Sigmoid colon (tissue), 7 donors: Measurements from ENCODE around the gene PGAP1. TPM values are rescaled to one million over a fixed set of nuclear protein-coding genes. Genes with fewer than 3 reads are reported as not detected.

Source experiments
- DNase-seq: peaks from one replicate; pipeline ENCODE4 v3.0.0-alpha.2; 2019
- H3K27ac ChIP-seq, 4 donors: fragments of 200-600 bp; sonication (generic); one replicate each; pipeline ENCODE4 v1.5.1; 2016 to 2019; ENCODE audit warnings: mild to moderate bottlenecking in 1 of 4
- H3K27me3 ChIP-seq, 3 donors: fragments of 200-600 bp; sonication (generic); one replicate each; pipeline ENCODE4 v1.5.1; 2019; ENCODE audit warnings: mild to moderate bottlenecking in 1 of 3
- H3K36me3 ChIP-seq, 4 donors: fragments of 200-600 bp; sonication (generic); one replicate each; pipeline ENCODE4 v1.5.1; 2016 to 2019
- H3K4me1 ChIP-seq, 4 donors: fragments of 200-600 bp; sonication (generic); one replicate each; pipeline ENCODE4 v1.5.1; 2017 to 2019
- H3K4me3 ChIP-seq, 4 donors: fragments of 200-600 bp; sonication (generic); one replicate each; pipeline ENCODE4 v1.5.1; 2017 to 2019; ENCODE audit warnings: mild to moderate bottlenecking in 2 of 4, moderate library complexity in 1 of 4
- H3K9me3 ChIP-seq, 4 donors: fragments of 200-600 bp in 3 of 4; sonication (generic) in 3 of 4; one replicate each; pipeline versions ENCODE4 v1.5.1 to v1.6.1; 2013 to 2019
- CTCF ChIP-seq, 4 experiments: fragments of 450-650 bp in 3 of 4; fragments of 200-600 bp in 1 of 4; IDR thresholded peaks; one replicate each; pipeline ENCODE4 v1.5.1; 2016 to 2019; ENCODE audit warnings: antibody characterized with exemption in 4 of 4, mild to moderate bottlenecking in 3 of 4, moderate library complexity in 2 of 4
- EP300 ChIP-seq, 4 donors: sonication (generic); formaldehyde crosslinking; IDR thresholded peaks; one replicate each; pipeline ENCODE4 v1.6.1; 2017; ENCODE audit warnings: antibody characterized with exemption in 4 of 4
- POLR2A ChIP-seq, 2 donors: fragments of 450-650 bp; IDR thresholded peaks; one replicate each; pipeline ENCODE4 v1.6.1; 2016; ENCODE audit warnings: antibody characterized with exemption in 2 of 2, mild to moderate bottlenecking in 2 of 2, moderate library complexity in 2 of 2
- POLR2AphosphoS5 ChIP-seq, 4 donors: sonication (generic); formaldehyde crosslinking; IDR thresholded peaks; one replicate each; pipeline ENCODE4 v1.6.1; 2017; ENCODE audit warnings: antibody characterized with exemption in 4 of 4
- WGBS, 2 donors: extraction: QIAGEN DNeasy Blood & Tissue Kit; methylation state at CpG; one replicate each; pipeline ENCODE4 v1.1.7; 2013; 5-methylcytosine and 5-hydroxymethylcytosine counted together
- intact Hi-C: fragments of 100-400 bp; cut with DNase I; formaldehyde crosslinking; loops from one replicate; pipeline ENCODE4 v1.15.1; 2023
- polyA plus RNA-seq, 3 donors: library from polyadenylated mRNA; stranded (reverse); fragments of 200-250 nt; gene quantifications; one replicate each; pipeline ENCODE4 v1.2.3, GENCODE V29; 2013
- total RNA-seq, 4 donors: library from RNA; depleted of rRNA; stranded (reverse); fragments of >200 nt; gene quantifications; one replicate each; pipeline ENCODE4 v1.1.0, GENCODE V29; 2016
- donor health status: healthy with polysubstance abuse.
- donor health status: Bipolar disorder and iron deficiency.
- donor health status: healthy.

The PGAP1 gene
- total and polyA plus RNA-seq, 7 donors, result 0.46 to 14.0 (median 6.6) TPM

- Histone ChIP-seq H3K9me3 (no peaks in the 10 kb centered on the region), H3K4me3 (no peak within 1 kb of the TSS), H3K27me3 (no peaks in the 10 kb centered on the region), H3K4me1 (no peaks in the 10 kb centered on the region), H3K27ac (no peak within 1 kb of the TSS), H3K36me3 (no peaks in the 10 kb centered on the region)
- 87 to 91% methylated on average over 1 of the region's 1 CpG for WGBS, 2 donors
- no peak for DNase-seq
- intact Hi-C loops, result no loop called here
- TF ChIP-seq CTCF (IDR thresholded peaks at IDR 0.05), result no peak
- no peak for TF ChIP-seq POLR2AphosphoS5 (IDR thresholded peaks at IDR 0.05)
- no peak for TF ChIP-seq POLR2A (IDR thresholded peaks at IDR 0.05)
- no peak for TF ChIP-seq EP300 (IDR thresholded peaks at IDR 0.05)
Measured at GRCh38 chr2:196809260-196809659, 117.2 kb downstream of the PGAP1 start, which contains the start of gene C2orf66. Gene C2orf66 (minus strand): TSS chr2:196809355. CDS start chr2:196809336, 19 bp downstream.

DNA sequence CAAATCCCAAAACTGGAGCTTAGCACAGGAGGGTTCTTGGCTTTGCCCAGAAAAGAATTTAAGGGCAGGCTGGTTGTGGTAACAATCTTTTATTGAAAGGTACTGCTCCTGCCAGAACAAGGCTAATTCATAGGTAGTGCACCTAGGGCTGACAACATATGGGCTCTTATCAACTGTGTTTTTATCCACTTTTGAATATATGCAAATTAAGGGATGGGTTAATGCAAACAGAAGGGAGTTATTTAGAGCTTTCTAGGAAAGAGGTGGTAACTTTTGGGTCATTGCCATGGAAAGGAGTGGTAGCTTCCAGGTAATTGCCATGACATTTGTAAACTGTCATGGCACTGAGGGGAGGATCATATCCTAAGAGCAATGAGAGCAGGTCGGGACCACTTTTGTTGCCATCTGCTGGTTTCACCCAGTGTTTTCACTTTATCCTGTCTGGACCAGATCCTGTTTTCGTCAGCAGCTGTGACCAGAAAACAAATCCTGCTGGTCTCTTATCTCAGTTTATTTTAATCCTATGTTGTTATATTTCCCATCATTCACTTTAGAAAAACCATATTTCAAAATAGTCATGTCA is 118.3 kb downstream of the PGAP1 start:
- Histone ChIP-seq H3K27me3 (no peaks in the 10 kb centered on the region), H3K27ac (no peak overlapping the region), H3K36me3 (no peaks in the 10 kb centered on the region), H3K4me3 (no peak overlapping the region), H3K4me1 (no peaks in the 10 kb centered on the region), H3K9me3 (no peaks in the 10 kb centered on the region)
- intact Hi-C loops, result no loop called here
- WGBS, 2 donors, result 68 to 74% methylated on average over 2 of the region's 2 CpGs
- no peak for DNase-seq
- TF ChIP-seq CTCF (IDR thresholded peaks at IDR 0.05) (no peak), POLR2AphosphoS5 (IDR thresholded peaks at IDR 0.05) (no peak)

GRCh38 chr2:196804381-196804780 is 122.1 kb downstream of the PGAP1 start:
- H3K4me1 ChIP-seq, result peaks cover 0 to 4% (median 2%) of the 10 kb centered on the region in 4 donors
- H3K4me3 ChIP-seq, result no peak overlapping the region
- H3K27ac ChIP-seq, result no peak overlapping the region
- intact Hi-C loops, result no loop called here
- TF ChIP-seq POLR2A (IDR thresholded peaks at IDR 0.05) (no peak), POLR2AphosphoS5 (IDR thresholded peaks at IDR 0.05) (no peak)
- 49 to 77% methylated on average over 1 of the region's 1 CpG for WGBS, 2 donors
- H3K9me3 ChIP-seq, result no peaks in the 10 kb centered on the region
- H3K36me3 ChIP-seq, result no peaks in the 10 kb centered on the region
- peaks cover 0 to 8% (median 0%) of the 10 kb centered on the region in 3 donors for H3K27me3 ChIP-seq
- DNase-seq, result no peak

DNA sequence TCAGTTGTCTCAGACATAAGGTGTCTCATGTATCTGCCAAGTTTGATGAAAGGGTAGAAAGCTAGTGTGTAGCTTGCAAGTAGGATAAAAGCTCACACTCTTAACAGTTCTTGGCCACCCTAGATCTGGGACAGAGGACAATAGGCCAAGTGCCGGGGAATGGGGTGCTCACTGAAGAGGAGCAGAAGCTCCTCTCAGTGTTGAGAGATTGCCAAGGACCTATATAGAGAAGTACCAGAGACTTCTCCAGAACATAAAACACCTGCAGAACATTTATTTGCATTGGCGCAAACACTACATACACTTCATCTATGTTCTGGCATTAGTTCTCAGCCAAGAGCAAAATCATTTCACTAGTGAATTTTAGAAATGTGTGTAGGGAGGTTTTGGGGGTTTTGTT is 124.1 kb downstream of the PGAP1 start:
- WGBS, 2 donors, result 81% methylated on average over 2 of the region's 2 CpGs
- H3K4me1 ChIP-seq, result peaks cover 0 to 22% (median 13%) of the 10 kb centered on the region in 4 donors
- H3K27me3 ChIP-seq, result peaks cover 0 to 8% (median 0%) of the 10 kb centered on the region in 3 donors
- TF ChIP-seq POLR2AphosphoS5 (IDR thresholded peaks at IDR 0.05), result no peak
- TF ChIP-seq EP300 (IDR thresholded peaks at IDR 0.05), result no peak
- no peak for TF ChIP-seq CTCF (IDR thresholded peaks at IDR 0.05)
- TF ChIP-seq POLR2A (IDR thresholded peaks at IDR 0.05), result no peak
- no peaks in the 10 kb centered on the region for H3K9me3 ChIP-seq
- H3K4me3 ChIP-seq, result no peak overlapping the region
- H3K27ac ChIP-seq, result no peak overlapping the region
- DNase-seq, result no peak
- intact Hi-C loops, result no loop called here
- H3K36me3 ChIP-seq, result peaks cover 0 to 2% (median 0%) of the 10 kb centered on the region in 4 donors

- no peak for TF ChIP-seq CTCF (IDR thresholded peaks at IDR 0.05)
- no peak for TF ChIP-seq POLR2A (IDR thresholded peaks at IDR 0.05)
- no peak for TF ChIP-seq POLR2AphosphoS5 (IDR thresholded peaks at IDR 0.05)
- no peak for TF ChIP-seq EP300 (IDR thresholded peaks at IDR 0.05)
- WGBS, 2 donors, result 6 to 40% methylated on average over 2 of the region's 2 CpGs
Measured at GRCh38 chr2:196801674-196802261, 124.7 kb downstream of the PGAP1 start.

More at GRCh38 chr2:196801674-196802261, 124.7 kb downstream of the PGAP1 start:
- H3K9me3 ChIP-seq, result no peaks in the 10 kb centered on the region
- H3K27ac ChIP-seq, result no peak overlapping the region
- peaks cover 0 to 8% (median 0%) of the 10 kb centered on the region in 3 donors for H3K27me3 ChIP-seq
- intact Hi-C loops, result no loop called here
- no peak for DNase-seq
- no peak overlapping the region for H3K4me3 ChIP-seq
- peaks cover 0 to 24% (median 15%) of the 10 kb centered on the region in 4 donors for H3K4me1 ChIP-seq
- H3K36me3 ChIP-seq, result peaks cover 0 to 8% (median 0%) of the 10 kb centered on the region in 4 donors
